Measurements from ENCODE around the gene GLRX. TPM values are rescaled to one million over a fixed set of nuclear protein-coding genes. Genes with fewer than 3 reads are reported as not detected.

Gene GLRX
- total and polyA plus RNA-seq, 7 experiments from 2014 or later, result 26.3 to 205 (median 84.8) TPM

DNA sequence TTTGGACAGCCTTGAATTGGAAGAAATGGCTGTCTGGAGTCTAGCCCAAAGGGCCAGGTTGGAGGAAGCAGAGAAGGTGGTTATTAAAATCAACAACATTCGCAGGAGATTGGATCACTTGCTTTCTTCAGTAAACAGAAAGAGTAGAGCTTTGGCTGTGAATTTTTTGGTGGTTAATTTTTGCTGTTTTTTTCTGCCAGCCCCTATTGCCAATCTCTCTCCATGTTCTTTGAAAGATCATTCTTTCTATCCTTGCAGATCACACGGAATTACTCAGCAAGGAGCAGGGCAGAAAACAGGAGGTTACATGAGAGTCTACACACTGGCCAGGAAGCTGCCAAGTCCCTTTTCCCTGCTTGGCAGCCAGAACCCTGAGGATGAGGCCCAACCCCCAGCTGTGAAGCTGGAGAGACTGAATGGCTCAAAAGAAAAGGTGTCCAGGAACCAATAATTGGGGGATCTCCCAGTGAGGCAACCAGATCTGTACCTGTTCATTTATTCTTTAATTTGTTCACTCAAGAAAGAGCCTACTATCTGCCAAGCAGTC is 13.0 kb downstream of the GLRX start:
- Histone ChIP-seq H3K4me1 (ENCODE audit: control insufficient read depth in 2 of 2, insufficient read depth in 2 of 2, low read length in 2 of 2) (peaks cover 31 to 50% of the 10 kb centered on the region in 2 donors), H3K36me3 (ENCODE audit: control insufficient read depth in 2 of 3, insufficient read depth in 3 of 3, low read length in 3 of 3) (peaks cover 0 to 21% (median 0%) of the 10 kb centered on the region in 3 experiments), H3K27ac (ENCODE audit: low read depth, low read length) (peak overlapping the region; percentile 75), H3K4me3 (ENCODE audit: low read length) (peak overlapping the region; percentile 15), H3K9me3 (ENCODE audit: control insufficient read depth in 2 of 3, low read length in 3 of 3) (no peaks in the 10 kb centered on the region), H3K27me3 (ENCODE audit: control insufficient read depth in 2 of 2, insufficient read depth in 2 of 2, low read length in 2 of 2) (no peaks in the 10 kb centered on the region)
- ChIA-PET POLR2A (interaction anchor here (0.9 to 8.4 kb wide), 5 partner anchors 12 to 1087 kb away, joined by 3 to 138 read pairs (median 6); partner anchors contain the start of gene GLRX), CTCF (interaction anchor here (0.6 to 5.8 kb wide), 8 partner anchors 12 to 43 kb away, joined by 3 to 68 read pairs (median 7); partner anchors contain the start of gene GLRX)
- ATAC-seq, result no peak
- DNase-seq, result no peak
- peaks cover 9 to 24% (median 22%) of the 10 kb centered on the region in 5 donors for H3K36me3 Mint-ChIP-seq
- intact Hi-C loops (cut with micrococcal nuclease), result loop anchor here (1.0 to 5.0 kb wide), 5 partner anchors 33 to 853 kb away; partner anchors contain the start of genes ARSK (in 2 of the 2), CAST (in 1 of the 2) and SKIC3 (in 1 of the 2)
- peak overlapping the region; percentile 35 to 84 (median 76) for H3K4me3 Mint-ChIP-seq
- H3K4me1 Mint-ChIP-seq, result peaks cover 58 to 77% (median 70%) of the 10 kb centered on the region in 7 donors
- no peaks in the 10 kb centered on the region for H3K27me3 Mint-ChIP-seq
- peaks cover 0 to 2% (median 0%) of the 10 kb centered on the region in 11 donors for H3K9me3 Mint-ChIP-seq
- peak overlapping the region; percentile 76 to 98 (median 90) for H3K27ac Mint-ChIP-seq

DNA sequence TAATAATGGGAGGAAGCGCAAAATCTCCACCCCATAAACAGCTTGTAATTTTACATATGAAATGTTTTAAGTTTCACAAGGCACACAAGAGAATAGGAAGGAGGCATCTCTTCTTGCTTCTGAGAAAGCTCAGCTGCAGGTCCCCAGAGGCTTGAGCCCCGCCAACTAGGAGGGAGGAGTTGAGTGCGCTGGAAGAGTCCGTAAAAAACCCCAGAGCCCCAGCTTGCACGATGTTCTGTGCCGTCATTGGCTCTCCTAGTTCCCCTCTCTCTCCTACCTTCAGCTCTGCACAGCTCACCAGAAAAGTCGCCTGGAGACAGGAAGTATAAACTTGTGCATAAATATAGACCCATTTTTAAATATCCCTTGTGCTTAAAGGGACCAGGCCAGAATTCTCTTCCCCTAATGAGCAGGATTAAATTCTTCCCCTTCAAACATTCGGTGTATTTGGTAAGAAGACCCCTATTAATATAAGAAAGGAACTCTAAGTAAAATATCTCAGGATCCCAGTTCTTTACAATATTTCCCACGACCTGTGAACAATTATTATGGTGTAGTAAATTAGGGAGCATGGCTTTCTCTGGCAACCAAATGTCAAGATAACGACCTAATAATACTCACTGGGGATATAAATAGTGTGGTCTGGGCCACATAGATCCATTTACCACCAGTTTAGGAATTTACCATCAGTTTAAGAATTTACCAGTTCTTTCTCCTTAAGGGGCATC is 13.7 kb downstream of the GLRX start:
- CTCF ChIA-PET, result interaction anchor here (1.1 to 5.8 kb wide), 9 partner anchors 12 to 38 kb away, joined by 3 to 68 read pairs (median 7); partner anchors contain the start of gene GLRX
- Mint-ChIP-seq H3K4me3 (peak overlapping the region; percentile 21 to 84 (median 76)), H3K9me3 (peaks cover 0 to 2% (median 0%) of the 10 kb centered on the region in 11 donors), H3K36me3 (peaks cover 6 to 22% (median 16%) of the 10 kb centered on the region in 5 donors), H3K4me1 (peaks cover 53 to 71% (median 64%) of the 10 kb centered on the region in 7 donors), H3K27ac (peak overlapping the region; percentile 76 to 98 (median 90)), H3K27me3 (no peaks in the 10 kb centered on the region)
- POLR2A ChIA-PET, result interaction anchor here (0.8 to 8.4 kb wide), 13 partner anchors 12 to 1088 kb away, joined by 3 to 138 read pairs (median 6); partner anchors contain the start of gene GLRX
- ATAC-seq (peak; percentile 100), DNase-seq (peak; percentile 54 to 92 (median 88))
- Histone ChIP-seq H3K4me3 (ENCODE audit: low read length) (peak overlapping the region; percentile 24), H3K27ac (ENCODE audit: low read depth, low read length) (peak overlapping the region; percentile 75), H3K9me3 (ENCODE audit: control insufficient read depth in 2 of 3, low read length in 3 of 3) (no peaks in the 10 kb centered on the region), H3K36me3 (ENCODE audit: control insufficient read depth in 2 of 3, insufficient read depth in 3 of 3, low read length in 3 of 3) (peaks cover 0 to 16% (median 0%) of the 10 kb centered on the region in 3 experiments), H3K27me3 (ENCODE audit: control insufficient read depth in 2 of 2, insufficient read depth in 2 of 2, low read length in 2 of 2) (no peaks in the 10 kb centered on the region), H3K4me1 (ENCODE audit: control insufficient read depth in 2 of 2, insufficient read depth in 2 of 2, low read length in 2 of 2) (peaks cover 31 to 49% of the 10 kb centered on the region in 2 donors)
- intact Hi-C loops (cut with micrococcal nuclease), result loop anchor here (1.0 to 5.0 kb wide), 11 partner anchors 13 to 853 kb away; partner anchors contain the start of genes ARSK (in 2 of the 2), GLRX (in 2 of the 2), CAST (in 1 of the 2) and SKIC3 (in 1 of the 2)

DNA sequence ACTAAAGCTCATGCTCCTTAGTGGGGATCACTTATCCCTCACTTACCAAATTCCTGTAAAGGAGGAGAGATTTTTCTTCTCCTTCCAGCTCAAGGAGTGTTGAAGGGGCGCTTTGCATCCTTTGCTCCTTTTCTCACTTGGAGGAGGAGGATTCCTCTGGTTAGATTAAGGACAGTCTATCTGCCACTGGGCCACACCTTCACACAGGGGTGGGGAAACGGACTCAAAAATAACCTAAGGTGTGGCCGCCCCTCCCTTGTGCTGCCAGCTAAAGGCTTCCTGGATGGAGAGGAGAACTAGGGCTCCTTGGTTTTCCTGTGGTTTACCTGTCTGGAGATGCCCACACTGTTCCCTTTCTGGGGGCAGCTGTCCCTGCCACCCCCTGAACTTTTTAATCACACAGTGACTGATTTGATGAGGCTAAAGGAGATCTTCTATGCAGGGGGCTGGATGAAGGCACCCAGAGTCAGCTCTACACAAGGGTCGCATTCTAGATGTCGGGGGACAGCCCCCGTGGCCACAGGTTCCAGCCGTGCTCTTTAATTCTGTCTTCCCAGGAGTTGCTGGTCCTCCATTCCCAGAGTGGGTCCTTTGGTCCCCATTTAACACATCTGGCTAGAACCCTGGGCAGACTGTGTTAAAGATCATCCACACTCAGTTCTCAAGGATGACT is 14.4 kb downstream of the GLRX start:
- Mint-ChIP-seq H3K4me3 (peak overlapping the region; percentile 21 to 84 (median 76)), H3K27me3 (no peaks in the 10 kb centered on the region), H3K9me3 (peaks cover 0 to 2% (median 0%) of the 10 kb centered on the region in 11 donors), H3K4me1 (peaks cover 49 to 64% (median 59%) of the 10 kb centered on the region in 7 donors), H3K36me3 (peaks cover 2 to 19% (median 10%) of the 10 kb centered on the region in 5 donors), H3K27ac (peak overlapping the region; percentile 76 to 98 (median 90))
- ATAC-seq (peak; percentile 1), DNase-seq (no peak)
- intact Hi-C loops (cut with micrococcal nuclease), result loop anchor here (1.0 to 5.0 kb wide), 10 partner anchors 14 to 854 kb away; partner anchors contain the start of genes GLRX (in 2 of the 2), ARSK (in 1 of the 2), CAST (in 1 of the 2) and SKIC3 (in 1 of the 2)
- Histone ChIP-seq H3K27ac (ENCODE audit: low read depth, low read length) (peak overlapping the region; percentile 70), H3K9me3 (ENCODE audit: control insufficient read depth in 2 of 3, low read length in 3 of 3) (no peaks in the 10 kb centered on the region), H3K4me1 (ENCODE audit: control insufficient read depth in 2 of 2, insufficient read depth in 2 of 2, low read length in 2 of 2) (peaks cover 31 to 45% of the 10 kb centered on the region in 2 donors), H3K27me3 (ENCODE audit: control insufficient read depth in 2 of 2, insufficient read depth in 2 of 2, low read length in 2 of 2) (no peaks in the 10 kb centered on the region), H3K36me3 (ENCODE audit: control insufficient read depth in 2 of 3, insufficient read depth in 3 of 3, low read length in 3 of 3) (peaks cover 0 to 11% (median 0%) of the 10 kb centered on the region in 3 experiments), H3K4me3 (ENCODE audit: low read length) (peak overlapping the region; percentile 24)
- POLR2A ChIA-PET, result interaction anchor here (0.8 to 8.4 kb wide), 14 partner anchors 13 to 186 kb away, joined by 3 to 138 read pairs (median 6); partner anchors contain the start of gene GLRX
- CTCF ChIA-PET, result interaction anchor here (0.7 to 5.8 kb wide), 10 partner anchors 13 to 180 kb away, joined by 3 to 68 read pairs (median 4); partner anchors contain the start of genes GLRX and RFESD

GRCh38 chr5:95806687-95807086 is 15.8 kb downstream of the GLRX start:
- peak overlapping the region in 2 of 9 donors; percentile 36 to 42 for H3K27ac Mint-ChIP-seq
- ChIA-PET CTCF (interaction anchor here (3.0 to 5.8 kb wide), 2 partner anchors 14 to 25 kb away, joined by 33 to 68 read pairs; partner anchors contain the start of gene GLRX), POLR2A (interaction anchor here (1.4 to 8.4 kb wide), 4 partner anchors 15 to 28 kb away, joined by 3 to 138 read pairs (median 9); partner anchors contain the start of gene GLRX)
- peaks cover 0 to 18% (median 9%) of the 10 kb centered on the region in 5 donors for H3K36me3 Mint-ChIP-seq
- Histone ChIP-seq H3K4me3 (ENCODE audit: low read length) (no peak overlapping the region), H3K27me3 (ENCODE audit: control insufficient read depth in 2 of 2, insufficient read depth in 2 of 2, low read length in 2 of 2) (no peaks in the 10 kb centered on the region), H3K27ac (ENCODE audit: low read depth, low read length) (no peak overlapping the region), H3K9me3 (ENCODE audit: control insufficient read depth in 2 of 3, low read length in 3 of 3) (no peaks in the 10 kb centered on the region), H3K36me3 (ENCODE audit: control insufficient read depth in 2 of 3, insufficient read depth in 3 of 3, low read length in 3 of 3) (no peaks in the 10 kb centered on the region), H3K4me1 (ENCODE audit: control insufficient read depth in 2 of 2, insufficient read depth in 2 of 2, low read length in 2 of 2) (peaks cover 23 to 36% of the 10 kb centered on the region in 2 donors)
- intact Hi-C loops (cut with micrococcal nuclease), result loop anchor here in 1 of 2 donors (5.0 kb wide), 1 partner anchor 856 kb away; the partner anchor contains the start of gene CAST
- peaks cover 0 to 2% (median 0%) of the 10 kb centered on the region in 11 donors for H3K9me3 Mint-ChIP-seq
- H3K27me3 Mint-ChIP-seq, result no peaks in the 10 kb centered on the region
- H3K4me3 Mint-ChIP-seq, result no peak overlapping the region
- H3K4me1 Mint-ChIP-seq, result peaks cover 40 to 49% (median 45%) of the 10 kb centered on the region in 7 donors
- DNase-seq (no peak), ATAC-seq (no peak)

DNA sequence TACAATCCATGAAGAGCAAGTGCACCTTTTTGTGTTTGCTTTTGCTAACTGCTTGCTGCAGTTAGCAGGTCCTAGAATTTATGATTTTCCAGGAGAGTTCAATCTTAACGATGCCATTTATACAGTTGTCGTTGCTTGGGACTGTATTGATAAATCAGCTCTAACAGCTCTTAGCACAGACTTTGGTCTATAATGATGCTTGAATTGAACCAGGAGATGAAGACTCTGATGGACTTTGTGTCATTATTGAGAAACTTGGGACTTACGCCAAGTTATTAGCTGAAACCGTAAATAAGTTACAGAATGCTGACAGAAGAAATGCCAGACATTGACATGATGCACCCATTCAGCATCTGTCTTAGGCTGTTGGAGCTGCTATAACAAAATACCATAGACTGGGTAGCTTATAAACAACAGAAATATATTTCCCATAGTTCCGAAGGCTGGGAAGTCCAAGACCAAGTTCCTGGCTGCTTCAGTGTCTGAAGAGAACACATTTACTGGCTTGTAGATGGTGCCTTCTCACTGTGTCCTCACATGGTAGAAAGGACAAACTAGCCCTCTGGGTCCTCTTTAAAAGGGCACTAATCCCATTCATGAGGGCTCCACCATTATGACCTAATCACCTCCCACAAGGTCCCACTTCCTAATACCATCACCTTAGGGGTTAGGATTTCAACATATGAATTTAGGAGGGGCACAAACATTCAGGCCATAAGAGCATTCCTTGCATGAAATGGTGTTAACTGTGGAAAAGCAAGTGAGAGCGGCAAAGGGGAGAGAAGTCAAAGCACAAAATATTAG is 17.6 kb downstream of the GLRX start:
- Histone ChIP-seq H3K27ac (ENCODE audit: low read depth, low read length) (no peak overlapping the region), H3K27me3 (ENCODE audit: control insufficient read depth in 2 of 2, insufficient read depth in 2 of 2, low read length in 2 of 2) (no peaks in the 10 kb centered on the region), H3K9me3 (ENCODE audit: control insufficient read depth in 2 of 3, low read length in 3 of 3) (no peaks in the 10 kb centered on the region), H3K4me1 (ENCODE audit: control insufficient read depth in 2 of 2, insufficient read depth in 2 of 2, low read length in 2 of 2) (peaks cover 23 to 25% of the 10 kb centered on the region in 2 donors), H3K36me3 (ENCODE audit: control insufficient read depth in 2 of 3, insufficient read depth in 3 of 3, low read length in 3 of 3) (no peaks in the 10 kb centered on the region), H3K4me3 (ENCODE audit: low read length) (no peak overlapping the region)
- Mint-ChIP-seq H3K9me3 (peaks cover 0 to 2% (median 0%) of the 10 kb centered on the region in 11 donors), H3K27ac (peak overlapping the region in 2 of 9 donors; percentile 10 to 76), H3K27me3 (no peaks in the 10 kb centered on the region), H3K36me3 (peaks cover 0 to 16% (median 9%) of the 10 kb centered on the region in 5 donors), H3K4me3 (no peak overlapping the region), H3K4me1 (peaks cover 25 to 35% (median 30%) of the 10 kb centered on the region in 7 donors)
- ChIA-PET CTCF (interaction anchor here (0.8 to 3.0 kb wide), 3 partner anchors 15 to 39 kb away, joined by 3 to 13 read pairs (median 4); no protein-coding TSS in a partner anchor), POLR2A (interaction anchor here (1.4 to 8.4 kb wide), 2 partner anchors 16 to 39 kb away, joined by 3 to 138 read pairs; partner anchors contain the start of gene GLRX)
- intact Hi-C loops (cut with micrococcal nuclease), result loop anchor here in 1 of 2 donors (5.0 kb wide), 1 partner anchor 857 kb away; the partner anchor contains the start of gene CAST
- ATAC-seq (no peak), DNase-seq (no peak)

Data from naive thymus-derived CD4-positive, alpha-beta T cell (primary cell).